ENCODE data around the gene PLEKHM3.

The PLEKHM3 gene

GRCh38 chr2:207928079-207928478 lies 97.2 kb downstream of the PLEKHM3 start:
- CTCF ChIA-PET = no interaction called here
- no peak overlapping the region for H3K4me3 ChIP-seq (ENCODE audit: low read depth, low read length)
- H3K27ac ChIP-seq (ENCODE audit: extremely low read depth, low read depth, low read length) = no peak overlapping the region
- TF ChIP-seq ZNF350 (tag by site-specific recombination; IDR thresholded peaks at IDR 0.05) = no peak
- TF ChIP-seq ZNF585B (tag by site-specific recombination; IDR thresholded peaks at IDR 0.05) = no peak
- TF ChIP-seq, protein P1, sequence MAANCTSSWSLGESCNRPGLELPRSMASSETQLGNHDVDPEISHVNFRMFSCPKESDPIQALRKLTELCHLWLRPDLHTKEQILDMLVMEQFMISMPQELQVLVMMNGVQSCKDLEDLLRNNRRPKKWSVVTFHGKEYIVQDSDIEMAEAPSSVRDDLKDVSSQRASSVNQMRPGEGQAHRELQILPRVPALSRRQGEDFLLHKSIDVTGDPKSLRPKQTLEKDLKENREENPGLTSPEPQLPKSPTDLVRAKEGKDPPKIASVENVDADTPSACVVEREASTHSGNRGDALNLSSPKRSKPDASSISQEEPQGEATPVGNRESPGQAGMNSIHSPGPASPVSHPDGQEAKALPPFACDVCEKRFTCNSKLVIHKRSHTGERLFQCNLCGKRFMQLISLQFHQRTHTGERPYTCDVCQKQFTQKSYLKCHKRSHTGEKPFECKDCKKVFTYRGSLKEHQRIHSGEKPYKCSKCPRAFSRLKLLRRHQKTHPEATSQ (tag by site-specific recombination; IDR thresholded peaks at IDR 0.05) = no peak
- POLR2A ChIA-PET = no interaction called here
- H3K36me3 ChIP-seq (ENCODE audit: control insufficient read depth in 2 of 2, insufficient read depth in 1 of 2, low read length in 2 of 2) = peaks cover 0 to 3% of the 10 kb centered on the region in 2 experiments; a peak in 1 of 3 replicates
- no peaks in the 10 kb centered on the region for H3K9me3 ChIP-seq (ENCODE audit: control insufficient read depth, insufficient read depth, low read depth, low read length)
- H3K4me1 ChIP-seq (ENCODE audit: control insufficient read depth, insufficient read depth, low read length) = peaks cover 28% of the 10 kb centered on the region

- ChIA-PET POLR2A (no interaction called here), CTCF (no interaction called here)
- Histone ChIP-seq H3K4me1 (ENCODE audit: control insufficient read depth, insufficient read depth, low read length) (peaks cover 28% of the 10 kb centered on the region), H3K4me3 (ENCODE audit: low read depth, low read length) (no peak overlapping the region), H3K27ac (ENCODE audit: extremely low read depth, low read depth, low read length) (no peak overlapping the region; the same call in 1 of the 2 replicates), H3K9me3 (ENCODE audit: control insufficient read depth, insufficient read depth, low read depth, low read length) (no peaks in the 10 kb centered on the region), H3K36me3 (ENCODE audit: control insufficient read depth in 2 of 2, insufficient read depth in 1 of 2, low read length in 2 of 2) (peaks cover 0 to 3% of the 10 kb centered on the region in 2 experiments; a peak in 1 of 3 replicates)
- peak; percentile 74 for TF ChIP-seq ZNF843 (tag by site-specific recombination; IDR thresholded peaks at IDR 0.05)
- no peak for TF ChIP-seq RBAK (tag by site-specific recombination; IDR thresholded peaks at IDR 0.05)
- TF ChIP-seq, protein P2, sequence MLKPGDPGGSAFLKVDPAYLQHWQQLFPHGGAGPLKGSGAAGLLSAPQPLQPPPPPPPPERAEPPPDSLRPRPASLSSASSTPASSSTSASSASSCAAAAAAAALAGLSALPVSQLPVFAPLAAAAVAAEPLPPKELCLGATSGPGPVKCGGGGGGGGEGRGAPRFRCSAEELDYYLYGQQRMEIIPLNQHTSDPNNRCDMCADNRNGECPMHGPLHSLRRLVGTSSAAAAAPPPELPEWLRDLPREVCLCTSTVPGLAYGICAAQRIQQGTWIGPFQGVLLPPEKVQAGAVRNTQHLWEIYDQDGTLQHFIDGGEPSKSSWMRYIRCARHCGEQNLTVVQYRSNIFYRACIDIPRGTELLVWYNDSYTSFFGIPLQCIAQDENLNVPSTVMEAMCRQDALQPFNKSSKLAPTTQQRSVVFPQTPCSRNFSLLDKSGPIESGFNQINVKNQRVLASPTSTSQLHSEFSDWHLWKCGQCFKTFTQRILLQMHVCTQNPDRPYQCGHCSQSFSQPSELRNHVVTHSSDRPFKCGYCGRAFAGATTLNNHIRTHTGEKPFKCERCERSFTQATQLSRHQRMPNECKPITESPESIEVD (tag by site-specific recombination; IDR thresholded peaks at IDR 0.05) = peak; percentile 73
- peak; percentile 86 for TF ChIP-seq FEZF1 (tag by site-specific recombination; IDR thresholded peaks at IDR 0.05)
- TF ChIP-seq SCRT2 (tag by site-specific recombination; IDR thresholded peaks at IDR 0.05) = peak; percentile 65
- TF ChIP-seq YY1 (tag by site-specific recombination; IDR thresholded peaks at IDR 0.05) = no peak
- no peak for TF ChIP-seq ZNF24 (tag by site-specific recombination; IDR thresholded peaks at IDR 0.05)
- no peak for TF ChIP-seq ZNF488 (tag by site-specific recombination; IDR thresholded peaks at IDR 0.05)
- TF ChIP-seq, protein P3, sequence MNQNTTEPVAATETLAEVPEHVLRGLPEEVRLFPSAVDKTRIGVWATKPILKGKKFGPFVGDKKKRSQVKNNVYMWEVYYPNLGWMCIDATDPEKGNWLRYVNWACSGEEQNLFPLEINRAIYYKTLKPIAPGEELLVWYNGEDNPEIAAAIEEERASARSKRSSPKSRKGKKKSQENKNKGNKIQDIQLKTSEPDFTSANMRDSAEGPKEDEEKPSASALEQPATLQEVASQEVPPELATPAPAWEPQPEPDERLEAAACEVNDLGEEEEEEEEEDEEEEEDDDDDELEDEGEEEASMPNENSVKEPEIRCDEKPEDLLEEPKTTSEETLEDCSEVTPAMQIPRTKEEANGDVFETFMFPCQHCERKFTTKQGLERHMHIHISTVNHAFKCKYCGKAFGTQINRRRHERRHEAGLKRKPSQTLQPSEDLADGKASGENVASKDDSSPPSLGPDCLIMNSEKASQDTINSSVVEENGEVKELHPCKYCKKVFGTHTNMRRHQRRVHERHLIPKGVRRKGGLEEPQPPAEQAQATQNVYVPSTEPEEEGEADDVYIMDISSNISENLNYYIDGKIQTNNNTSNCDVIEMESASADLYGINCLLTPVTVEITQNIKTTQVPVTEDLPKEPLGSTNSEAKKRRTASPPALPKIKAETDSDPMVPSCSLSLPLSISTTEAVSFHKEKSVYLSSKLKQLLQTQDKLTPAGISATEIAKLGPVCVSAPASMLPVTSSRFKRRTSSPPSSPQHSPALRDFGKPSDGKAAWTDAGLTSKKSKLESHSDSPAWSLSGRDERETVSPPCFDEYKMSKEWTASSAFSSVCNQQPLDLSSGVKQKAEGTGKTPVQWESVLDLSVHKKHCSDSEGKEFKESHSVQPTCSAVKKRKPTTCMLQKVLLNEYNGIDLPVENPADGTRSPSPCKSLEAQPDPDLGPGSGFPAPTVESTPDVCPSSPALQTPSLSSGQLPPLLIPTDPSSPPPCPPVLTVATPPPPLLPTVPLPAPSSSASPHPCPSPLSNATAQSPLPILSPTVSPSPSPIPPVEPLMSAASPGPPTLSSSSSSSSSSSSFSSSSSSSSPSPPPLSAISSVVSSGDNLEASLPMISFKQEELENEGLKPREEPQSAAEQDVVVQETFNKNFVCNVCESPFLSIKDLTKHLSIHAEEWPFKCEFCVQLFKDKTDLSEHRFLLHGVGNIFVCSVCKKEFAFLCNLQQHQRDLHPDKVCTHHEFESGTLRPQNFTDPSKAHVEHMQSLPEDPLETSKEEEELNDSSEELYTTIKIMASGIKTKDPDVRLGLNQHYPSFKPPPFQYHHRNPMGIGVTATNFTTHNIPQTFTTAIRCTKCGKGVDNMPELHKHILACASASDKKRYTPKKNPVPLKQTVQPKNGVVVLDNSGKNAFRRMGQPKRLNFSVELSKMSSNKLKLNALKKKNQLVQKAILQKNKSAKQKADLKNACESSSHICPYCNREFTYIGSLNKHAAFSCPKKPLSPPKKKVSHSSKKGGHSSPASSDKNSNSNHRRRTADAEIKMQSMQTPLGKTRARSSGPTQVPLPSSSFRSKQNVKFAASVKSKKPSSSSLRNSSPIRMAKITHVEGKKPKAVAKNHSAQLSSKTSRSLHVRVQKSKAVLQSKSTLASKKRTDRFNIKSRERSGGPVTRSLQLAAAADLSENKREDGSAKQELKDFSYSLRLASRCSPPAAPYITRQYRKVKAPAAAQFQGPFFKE (tag by site-specific recombination; IDR thresholded peaks at IDR 0.05; ENCODE audit: borderline replicate concordance) = no peak
- no peak for TF ChIP-seq ZNF521 (tag by site-specific recombination; IDR thresholded peaks at IDR 0.05)
- TF ChIP-seq YY2 (tag by site-specific recombination; IDR thresholded peaks at IDR 0.05) = no peak
- no peak for TF ChIP-seq ZNF324 (tag by site-specific recombination; IDR thresholded peaks at IDR 0.05)
- no peak for TF ChIP-seq ZNF416 (tag by site-specific recombination; IDR thresholded peaks at IDR 0.05)
- no peak for TF ChIP-seq GLIS2 (tag by site-specific recombination; IDR thresholded peaks at IDR 0.05)
- no peak for TF ChIP-seq ZNF10 (tag by site-specific recombination; IDR thresholded peaks at IDR 0.05)
- TF ChIP-seq, protein P4, sequence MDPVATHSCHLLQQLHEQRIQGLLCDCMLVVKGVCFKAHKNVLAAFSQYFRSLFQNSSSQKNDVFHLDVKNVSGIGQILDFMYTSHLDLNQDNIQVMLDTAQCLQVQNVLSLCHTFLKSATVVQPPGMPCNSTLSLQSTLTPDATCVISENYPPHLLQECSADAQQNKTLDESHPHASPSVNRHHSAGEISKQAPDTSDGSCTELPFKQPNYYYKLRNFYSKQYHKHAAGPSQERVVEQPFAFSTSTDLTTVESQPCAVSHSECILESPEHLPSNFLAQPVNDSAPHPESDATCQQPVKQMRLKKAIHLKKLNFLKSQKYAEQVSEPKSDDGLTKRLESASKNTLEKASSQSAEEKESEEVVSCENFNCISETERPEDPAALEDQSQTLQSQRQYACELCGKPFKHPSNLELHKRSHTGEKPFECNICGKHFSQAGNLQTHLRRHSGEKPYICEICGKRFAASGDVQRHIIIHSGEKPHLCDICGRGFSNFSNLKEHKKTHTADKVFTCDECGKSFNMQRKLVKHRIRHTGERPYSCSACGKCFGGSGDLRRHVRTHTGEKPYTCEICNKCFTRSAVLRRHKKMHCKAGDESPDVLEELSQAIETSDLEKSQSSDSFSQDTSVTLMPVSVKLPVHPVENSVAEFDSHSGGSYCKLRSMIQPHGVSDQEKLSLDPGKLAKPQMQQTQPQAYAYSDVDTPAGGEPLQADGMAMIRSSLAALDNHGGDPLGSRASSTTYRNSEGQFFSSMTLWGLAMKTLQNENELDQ (tag by site-specific recombination; IDR thresholded peaks at IDR 0.05; ENCODE audit: low read depth) = no peak
- TF ChIP-seq ZSCAN23 (tag by site-specific recombination; IDR thresholded peaks at IDR 0.05) = no peak
- TF ChIP-seq PATZ1 (tag by site-specific recombination; IDR thresholded peaks at IDR 0.05) = no peak
- TF ChIP-seq ZNF560 (tag by site-specific recombination; IDR thresholded peaks at IDR 0.05; ENCODE audit: borderline replicate concordance) = no peak
Observed at GRCh38 chr2:207926989-207927300, 98.4 kb downstream of the PLEKHM3 start.
